ENCODE measurements around the gene TMEM179B.
"Not testable (repeated sequence)": the region's sequence is repeated elsewhere in the genome, so short reads cannot be mapped to it uniquely, and the experiment has no call there.

TMEM179B gene

GRCh38 chr11:62787005-62787759 lies at the start of gene TMEM179B:
Gene TMEM179B (plus strand): TSS chr11:62787402. CDS start chr11:62787432, 30 bp downstream.
- peak; percentile 96 for DNase-seq (ENCODE audit: extremely low spot score)
- TF ChIP-seq, protein P1, sequence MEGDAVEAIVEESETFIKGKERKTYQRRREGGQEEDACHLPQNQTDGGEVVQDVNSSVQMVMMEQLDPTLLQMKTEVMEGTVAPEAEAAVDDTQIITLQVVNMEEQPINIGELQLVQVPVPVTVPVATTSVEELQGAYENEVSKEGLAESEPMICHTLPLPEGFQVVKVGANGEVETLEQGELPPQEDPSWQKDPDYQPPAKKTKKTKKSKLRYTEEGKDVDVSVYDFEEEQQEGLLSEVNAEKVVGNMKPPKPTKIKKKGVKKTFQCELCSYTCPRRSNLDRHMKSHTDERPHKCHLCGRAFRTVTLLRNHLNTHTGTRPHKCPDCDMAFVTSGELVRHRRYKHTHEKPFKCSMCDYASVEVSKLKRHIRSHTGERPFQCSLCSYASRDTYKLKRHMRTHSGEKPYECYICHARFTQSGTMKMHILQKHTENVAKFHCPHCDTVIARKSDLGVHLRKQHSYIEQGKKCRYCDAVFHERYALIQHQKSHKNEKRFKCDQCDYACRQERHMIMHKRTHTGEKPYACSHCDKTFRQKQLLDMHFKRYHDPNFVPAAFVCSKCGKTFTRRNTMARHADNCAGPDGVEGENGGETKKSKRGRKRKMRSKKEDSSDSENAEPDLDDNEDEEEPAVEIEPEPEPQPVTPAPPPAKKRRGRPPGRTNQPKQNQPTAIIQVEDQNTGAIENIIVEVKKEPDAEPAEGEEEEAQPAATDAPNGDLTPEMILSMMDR (IDR thresholded peaks at IDR 0.05; ENCODE audit: control extremely low read depth, extremely low read depth, low read depth, missing control alignments): peak; percentile 65
- ChIA-PET CTCF (interaction anchor here (0.5 to 4.4 kb wide), 49 partner anchors 10 to 364 kb away, joined by 3 to 159 read pairs (median 6); partner anchors contain the start of genes BSCL2, C11orf98, CSKMT and GNG3), POLR2A (interaction anchor here (0.5 to 3.5 kb wide), 18 partner anchors 9 to 195 kb away, joined by 3 to 25 read pairs (median 6); partner anchors contain the start of genes C11orf98, CSKMT, SLC3A2 and STX5)

- CTCF ChIA-PET: interaction anchor here (0.7 to 1.3 kb wide), 3 partner anchors 10 to 39 kb away, joined by 3 to 4 read pairs (median 3); no protein-coding TSS in a partner anchor
- POLR2A ChIA-PET: interaction anchor here (0.6 kb wide), 1 partner anchor 19 kb away, joined by 4 read pairs; the partner anchor contains the start of gene TTC9C
- no peak for DNase-seq (ENCODE audit: extremely low spot score)
- TF ChIP-seq, protein P1 (IDR thresholded peaks at IDR 0.05; ENCODE audit: control extremely low read depth, extremely low read depth, low read depth, missing control alignments): no peak
These were observed 39.6 kb upstream of the TMEM179B start for GRCh38 chr11:62747475-62748160.

GRCh38 chr11:62749931-62750330 lies 37.3 kb upstream of the TMEM179B start:
- POLR2A ChIA-PET; DNase-seq (ENCODE audit: extremely low spot score): not testable (repeated sequence)
- CTCF ChIA-PET: interaction anchor here (1.2 to 1.7 kb wide), 2 partner anchors 8 to 20 kb away, joined by 3 to 4 read pairs; no protein-coding TSS in a partner anchor

GRCh38 chr11:62752177-62752785 lies 34.9 kb upstream of the TMEM179B start:
- DNase-seq (ENCODE audit: extremely low spot score): no peak
- ChIA-PET POLR2A (interaction anchor here (0.5 to 2.6 kb wide), 2 partner anchors 78 to 88 kb away, joined by 3 to 27 read pairs; partner anchors contain the start of gene WDR74), CTCF (interaction anchor here (0.9 to 5.5 kb wide), 7 partner anchors 10 to 57 kb away, joined by 3 to 46 read pairs (median 8); partner anchors contain the start of genes POLR2G, TAF6L and TMEM179B)
- TF ChIP-seq, protein P1 (IDR thresholded peaks at IDR 0.05; ENCODE audit: control extremely low read depth, extremely low read depth, low read depth, missing control alignments): no peak

- DNase-seq (ENCODE audit: extremely low spot score): no peak
- CTCF ChIA-PET: interaction anchor here (0.8 to 5.5 kb wide), 14 partner anchors 9 to 328 kb away, joined by 3 to 46 read pairs (median 6); partner anchors contain the start of genes HNRNPUL2, POLR2G, SLC3A2 and TAF6L
These were observed 34.0 kb upstream of the TMEM179B start for GRCh38 chr11:62752994-62753735.

More at GRCh38 chr11:62752994-62753735, 34.0 kb upstream of the TMEM179B start:
- TF ChIP-seq, protein P1 (IDR thresholded peaks at IDR 0.05; ENCODE audit: control extremely low read depth, extremely low read depth, low read depth, missing control alignments): no peak
- POLR2A ChIA-PET: interaction anchor here (0.5 to 2.6 kb wide), 17 partner anchors 9 to 179 kb away, joined by 3 to 27 read pairs (median 6); partner anchors contain the start of genes C11orf98, CSKMT, EEF1G and HNRNPUL2
